SK-N-DZ (cell line): Measurements from ENCODE around the gene FAM167B.

ENCODE experiments used
- small RNA-seq, 2 experiments: library from RNA; depleted of rRNA; stranded (forward); fragments of <200 nt; gene quantifications; one replicate each; pipeline ENCODE3, GENCODE V24; 2014

The FAM167B gene

Small RNA genes within 50 kb of the gene (small RNA-seq; reads per million reads assigned to genes)
- 0 reads per million in 2 experiments for gene RF00017
- 0 reads per million in 2 experiments for gene RF00019
